ENCODE data around the gene PAPPA.

PAPPA gene

DNA sequence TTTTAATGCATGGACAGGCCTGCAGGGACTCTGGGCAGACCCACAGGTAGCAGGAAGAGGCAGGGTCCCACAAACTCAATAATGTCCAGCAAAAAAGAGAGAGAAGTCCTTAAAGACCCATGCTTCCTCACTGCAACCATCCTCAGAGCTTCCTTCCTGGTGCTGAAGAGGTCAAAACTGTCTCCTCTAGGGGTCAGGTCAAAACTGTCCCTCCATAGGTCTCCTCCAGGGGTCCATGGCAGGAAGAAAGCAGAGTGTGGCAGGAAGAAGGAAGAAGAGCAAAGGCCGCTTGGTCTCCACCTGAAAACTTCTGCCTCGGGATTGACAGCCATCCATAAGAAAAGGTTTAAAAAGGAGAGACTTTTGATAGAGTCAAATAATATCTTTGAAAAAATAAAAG is 271.7 kb downstream of the PAPPA start:
- DNase-seq (ENCODE audit: low read depth) = no peak
- H3K4me3 ChIP-seq (ENCODE audit: low read length) = no peak overlapping the region
- TF ChIP-seq, protein P1, sequence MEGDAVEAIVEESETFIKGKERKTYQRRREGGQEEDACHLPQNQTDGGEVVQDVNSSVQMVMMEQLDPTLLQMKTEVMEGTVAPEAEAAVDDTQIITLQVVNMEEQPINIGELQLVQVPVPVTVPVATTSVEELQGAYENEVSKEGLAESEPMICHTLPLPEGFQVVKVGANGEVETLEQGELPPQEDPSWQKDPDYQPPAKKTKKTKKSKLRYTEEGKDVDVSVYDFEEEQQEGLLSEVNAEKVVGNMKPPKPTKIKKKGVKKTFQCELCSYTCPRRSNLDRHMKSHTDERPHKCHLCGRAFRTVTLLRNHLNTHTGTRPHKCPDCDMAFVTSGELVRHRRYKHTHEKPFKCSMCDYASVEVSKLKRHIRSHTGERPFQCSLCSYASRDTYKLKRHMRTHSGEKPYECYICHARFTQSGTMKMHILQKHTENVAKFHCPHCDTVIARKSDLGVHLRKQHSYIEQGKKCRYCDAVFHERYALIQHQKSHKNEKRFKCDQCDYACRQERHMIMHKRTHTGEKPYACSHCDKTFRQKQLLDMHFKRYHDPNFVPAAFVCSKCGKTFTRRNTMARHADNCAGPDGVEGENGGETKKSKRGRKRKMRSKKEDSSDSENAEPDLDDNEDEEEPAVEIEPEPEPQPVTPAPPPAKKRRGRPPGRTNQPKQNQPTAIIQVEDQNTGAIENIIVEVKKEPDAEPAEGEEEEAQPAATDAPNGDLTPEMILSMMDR (conservative IDR thresholded peaks at IDR 0.05; ENCODE audit: low read depth, low read length) = no peak

DNA sequence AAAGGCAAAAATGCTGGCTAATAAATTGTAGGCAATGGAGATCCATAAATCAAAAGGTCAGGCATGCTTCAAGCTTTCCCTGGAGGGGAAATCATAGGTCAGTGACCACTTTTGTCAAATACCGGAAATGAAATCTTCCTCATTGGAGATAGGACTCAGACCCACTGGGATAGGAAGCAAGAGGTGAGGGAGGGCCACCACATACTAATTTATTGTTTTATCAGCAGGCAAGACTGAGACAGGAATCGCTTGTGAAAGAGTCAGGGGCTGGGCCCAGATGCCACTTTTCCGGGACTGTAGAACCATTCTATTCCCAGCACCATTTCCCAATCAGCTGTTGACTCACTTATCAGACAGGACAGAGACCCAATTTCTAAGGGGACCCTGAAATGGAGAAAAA is 277.3 kb downstream of the PAPPA start:
- DNase-seq (ENCODE audit: low read depth) = no peak
- TF ChIP-seq, protein P1 (conservative IDR thresholded peaks at IDR 0.05; ENCODE audit: low read depth, low read length) = no peak
- H3K4me3 ChIP-seq (ENCODE audit: low read length) = no peak overlapping the region

DNA sequence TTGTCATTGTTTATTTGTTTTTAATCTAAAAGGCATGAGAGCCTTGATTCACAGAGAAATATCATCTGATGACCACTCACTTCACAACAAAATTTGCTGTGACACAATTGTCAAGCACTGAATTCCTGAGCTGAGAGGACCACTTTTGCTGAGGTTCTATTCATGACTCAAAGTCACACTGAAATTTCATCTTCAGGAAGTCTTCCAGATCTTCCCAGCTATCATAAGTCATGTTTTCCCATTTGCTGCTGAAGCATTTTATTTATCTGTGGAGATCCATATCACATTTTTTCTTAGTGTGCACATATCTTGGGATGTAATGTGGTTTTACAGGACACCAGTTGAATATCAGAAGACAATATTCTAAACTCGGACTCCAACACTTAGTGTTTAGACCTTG is 278.5 kb downstream of the PAPPA start:
- no peak for DNase-seq (ENCODE audit: low read depth)
- TF ChIP-seq, protein P1 (conservative IDR thresholded peaks at IDR 0.05; ENCODE audit: low read depth, low read length) = no peak
- H3K4me3 ChIP-seq (ENCODE audit: low read length) = no peak overlapping the region

DNA sequence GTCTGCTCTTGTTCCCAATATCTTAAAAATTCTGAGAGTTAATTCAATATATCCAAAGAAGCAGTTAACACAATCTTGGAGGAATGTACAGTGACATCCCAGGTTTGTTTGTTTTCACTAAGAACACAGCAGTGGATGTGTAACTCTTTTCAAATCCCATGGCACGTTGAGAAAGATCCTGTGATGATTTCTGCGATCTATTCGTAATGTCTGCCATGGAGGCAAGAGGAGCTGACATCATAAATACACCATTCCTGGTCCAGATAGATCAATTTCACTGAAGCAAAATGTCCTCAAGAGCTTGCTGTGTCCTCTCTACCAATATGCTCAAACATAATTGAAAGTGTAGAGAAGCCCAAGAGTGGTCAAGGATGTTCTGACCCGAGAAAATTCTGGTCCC is 280.7 kb downstream of the PAPPA start:
- no peak overlapping the region for H3K4me3 ChIP-seq (ENCODE audit: low read length)
- no peak for DNase-seq (ENCODE audit: low read depth)
- TF ChIP-seq, protein P1 (conservative IDR thresholded peaks at IDR 0.05; ENCODE audit: low read depth, low read length) = no peak

DNA sequence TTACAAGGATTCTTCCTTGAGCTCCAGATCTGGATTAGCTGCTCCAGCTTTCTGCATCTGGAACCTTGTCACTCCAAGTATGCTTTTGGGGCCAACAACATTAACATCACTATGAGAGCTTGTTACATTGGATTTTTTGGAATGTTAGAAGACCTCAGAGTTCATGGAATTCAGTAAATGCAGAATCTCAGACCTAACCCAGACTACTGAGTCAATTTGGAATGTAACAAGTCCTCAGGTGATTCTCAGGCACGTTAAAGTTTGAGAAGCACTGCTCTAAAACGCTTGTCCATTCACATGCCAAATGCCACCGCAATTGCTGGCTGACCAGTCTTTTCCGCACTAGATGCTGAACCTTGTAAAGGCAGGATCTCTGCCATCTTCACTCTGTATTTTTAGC is 282.1 kb downstream of the PAPPA start:
- H3K4me3 ChIP-seq (ENCODE audit: low read length) = no peak overlapping the region
- TF ChIP-seq, protein P1 (conservative IDR thresholded peaks at IDR 0.05; ENCODE audit: low read depth, low read length) = no peak
- DNase-seq (ENCODE audit: low read depth) = no peak

DNA sequence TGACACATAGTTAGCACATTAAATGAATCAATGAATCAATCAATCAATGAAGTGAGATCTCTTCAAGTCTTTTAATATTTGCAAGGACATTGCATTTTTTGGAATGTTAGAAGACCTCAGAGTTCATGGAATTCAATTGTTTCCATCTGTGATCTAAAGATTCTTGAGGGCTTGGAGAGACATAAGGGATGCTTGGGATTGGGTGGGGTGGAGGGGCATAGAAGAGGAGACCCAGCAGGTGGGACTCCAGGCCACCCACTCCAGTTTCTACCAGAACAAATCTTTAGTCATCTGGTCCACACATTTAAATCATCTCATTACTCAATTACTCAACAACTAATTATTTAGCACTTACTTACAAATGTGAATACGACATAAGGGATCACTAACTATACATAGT is 282.5 kb downstream of the PAPPA start:
- no peak for DNase-seq (ENCODE audit: low read depth)
- TF ChIP-seq, protein P1 (conservative IDR thresholded peaks at IDR 0.05; ENCODE audit: low read depth, low read length) = no peak
- no peak overlapping the region for H3K4me3 ChIP-seq (ENCODE audit: low read length)

DNA sequence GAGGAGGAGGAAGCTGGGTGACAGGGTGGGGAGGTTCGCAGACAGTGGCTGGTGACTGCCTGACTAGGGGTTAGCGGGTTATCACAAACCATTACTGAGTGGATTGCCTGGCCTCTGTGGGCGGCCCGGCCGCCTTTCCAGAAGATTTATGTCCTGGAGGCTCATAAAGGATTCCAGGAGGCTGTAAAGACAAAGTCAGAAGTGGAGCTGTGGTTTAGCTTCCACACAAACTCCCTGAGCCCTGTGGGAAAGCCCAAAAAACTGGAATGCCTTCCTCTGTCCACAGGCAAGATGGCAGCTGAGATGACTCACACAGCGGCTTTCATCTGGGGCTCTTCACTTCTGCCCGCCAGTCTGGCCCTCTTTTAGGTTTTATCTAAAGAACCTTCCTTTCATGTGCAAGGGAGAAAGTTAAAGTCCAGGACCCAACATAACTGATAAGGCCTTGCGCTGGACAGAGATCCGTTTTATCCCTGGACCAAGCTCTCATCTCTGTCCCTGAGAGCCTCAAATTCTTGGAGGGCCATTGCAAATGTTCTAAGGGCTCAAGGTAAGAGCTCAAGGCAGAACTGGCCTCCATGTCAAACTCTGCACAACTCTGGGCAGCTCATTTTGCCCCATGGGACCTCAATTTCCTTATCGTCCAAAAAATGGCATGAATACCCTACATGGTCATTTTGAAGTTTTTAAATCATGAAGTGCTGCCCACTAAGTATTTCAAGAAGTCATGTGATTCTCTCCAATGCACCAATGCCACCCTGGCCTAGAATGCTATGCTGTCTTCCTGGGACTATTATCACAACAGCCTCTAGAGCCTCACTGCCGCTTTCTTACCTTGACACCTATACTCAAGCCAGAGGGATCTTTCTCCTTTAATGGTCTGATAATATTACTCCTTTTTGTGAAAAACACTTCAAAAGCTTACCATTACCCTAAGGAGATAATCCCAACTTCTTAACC is 284.1 kb downstream of the PAPPA start:
- H3K4me3 ChIP-seq (ENCODE audit: low read length) = no peak overlapping the region
- TF ChIP-seq, protein P1 (conservative IDR thresholded peaks at IDR 0.05; ENCODE audit: low read depth, low read length) = no peak
- no peak for DNase-seq (ENCODE audit: low read depth)
